Measurements from ENCODE around the gene CALR3. TPM values are rescaled to one million over a fixed set of nuclear protein-coding genes. Genes with fewer than 3 reads are reported as not detected.

Gene CALR3
- polyA plus RNA-seq, 1 donor from 2014 or later, result not detected

DNA sequence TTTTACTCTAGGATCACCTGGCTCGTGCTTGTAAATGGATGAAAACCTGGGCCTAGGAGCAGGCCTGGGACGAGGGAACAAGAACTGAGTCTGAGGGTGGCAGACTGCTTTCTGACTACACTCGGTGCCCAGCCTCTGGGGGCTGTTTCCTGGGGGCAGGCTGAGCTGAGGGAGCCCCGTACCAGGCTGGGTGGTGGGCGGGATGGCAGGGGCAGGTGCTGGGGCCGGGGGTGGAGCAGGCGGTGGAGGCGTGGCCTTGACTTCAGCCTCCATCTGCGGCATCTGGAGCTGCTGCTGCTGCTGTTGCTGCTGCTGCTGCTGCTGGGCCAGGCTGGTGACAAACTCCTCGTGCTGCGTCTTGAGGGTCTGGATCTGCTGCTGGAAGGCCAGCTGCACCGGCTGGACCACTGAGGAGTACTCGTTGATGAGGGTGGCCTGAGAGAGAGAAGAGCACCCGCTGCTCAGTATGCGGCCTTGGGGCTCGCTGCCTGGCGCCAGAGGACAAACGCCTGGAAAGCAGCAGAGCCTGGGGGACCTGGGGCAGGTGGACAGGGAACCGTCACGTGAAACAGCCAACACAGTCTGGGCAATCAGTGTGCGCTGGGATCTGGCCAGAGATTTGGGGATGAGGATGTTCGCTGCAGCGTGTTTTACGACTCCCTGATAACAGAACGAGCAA is 33.6 kb upstream of the CALR3 start:
- Histone ChIP-seq H3K9ac (ENCODE audit: low read length) (no peak overlapping the region), H2AFZ (ENCODE audit: low read depth, low read length) (no peak overlapping the region), H3K79me2 (replicated peaks; ENCODE audit: insufficient read depth, low read length) (no peaks in the 10 kb centered on the region), H3K36me3 (ENCODE audit: insufficient read depth, low read length) (no peaks in the 10 kb centered on the region), H3K4me2 (ENCODE audit: low read length) (no peak overlapping the region), H3K4me3 (ENCODE audit: low read length) (no peak overlapping the region), H3K27ac (ENCODE audit: low read length) (no peak overlapping the region), H3K9me2 (ENCODE audit: insufficient read depth, low read length) (no peaks in the 10 kb centered on the region), H3K9me3 (ENCODE audit: low read length) (no peaks in the 10 kb centered on the region), H3F3A (ENCODE audit: insufficient read depth, low read length, poor library complexity, severe bottlenecking) (no peaks in the 10 kb centered on the region), H3K27me3 (ENCODE audit: insufficient read depth, low read depth, low read length) (no peaks in the 10 kb centered on the region), H4K20me1 (ENCODE audit: insufficient read depth) (no peaks in the 10 kb centered on the region)
- TF ChIP-seq SMC3 (conservative IDR thresholded peaks at IDR 0.05; ENCODE audit: poor library complexity), result no peak
- TF ChIP-seq TAF1 (IDR thresholded peaks at IDR 0.05; ENCODE audit: low read depth), result no peak
- no peak for TF ChIP-seq EP300 (conservative IDR thresholded peaks at IDR 0.05; ENCODE audit: poor library complexity, severe bottlenecking)
- TF ChIP-seq RAD21 (conservative IDR thresholded peaks at IDR 0.05), result no peak

DNA sequence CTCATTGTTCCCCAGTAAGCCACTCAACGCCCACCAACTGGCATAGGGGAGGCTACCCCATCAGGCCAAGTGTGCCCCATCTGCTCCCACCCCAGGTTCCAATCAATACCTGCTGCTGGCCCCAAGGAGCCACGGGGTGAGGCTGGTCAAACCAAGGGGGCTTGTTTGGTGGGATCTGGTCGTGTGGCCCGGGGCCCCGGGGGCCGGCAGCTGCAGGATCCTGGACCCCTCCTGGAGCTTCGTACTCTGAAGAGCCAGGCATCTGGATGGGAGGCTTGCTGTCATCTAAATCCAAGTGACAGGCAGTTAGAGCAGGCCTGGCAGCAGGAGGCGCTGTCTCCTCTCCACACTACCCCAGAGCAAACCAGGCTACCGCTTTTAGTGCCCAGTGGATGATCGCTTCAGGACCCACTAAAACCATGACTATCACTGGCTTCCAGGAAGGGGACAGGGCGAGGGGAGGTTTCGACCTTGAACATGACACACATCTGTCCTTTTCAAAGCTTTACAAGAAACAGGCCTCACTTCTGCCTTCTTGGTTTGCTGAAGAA is 32.1 kb upstream of the CALR3 start:
- no peaks in the 10 kb centered on the region for H3K36me3 ChIP-seq (ENCODE audit: insufficient read depth, low read length)
- H3K79me2 ChIP-seq (replicated peaks; ENCODE audit: insufficient read depth, low read length), result no peaks in the 10 kb centered on the region
- no peaks in the 10 kb centered on the region for H3F3A ChIP-seq (ENCODE audit: insufficient read depth, low read length, poor library complexity, severe bottlenecking)
- H3K9me3 ChIP-seq (ENCODE audit: low read length), result no peaks in the 10 kb centered on the region
- H4K20me1 ChIP-seq (ENCODE audit: insufficient read depth), result no peaks in the 10 kb centered on the region
- H3K27ac ChIP-seq (ENCODE audit: low read length), result no peak overlapping the region
- TF ChIP-seq, protein P1, sequence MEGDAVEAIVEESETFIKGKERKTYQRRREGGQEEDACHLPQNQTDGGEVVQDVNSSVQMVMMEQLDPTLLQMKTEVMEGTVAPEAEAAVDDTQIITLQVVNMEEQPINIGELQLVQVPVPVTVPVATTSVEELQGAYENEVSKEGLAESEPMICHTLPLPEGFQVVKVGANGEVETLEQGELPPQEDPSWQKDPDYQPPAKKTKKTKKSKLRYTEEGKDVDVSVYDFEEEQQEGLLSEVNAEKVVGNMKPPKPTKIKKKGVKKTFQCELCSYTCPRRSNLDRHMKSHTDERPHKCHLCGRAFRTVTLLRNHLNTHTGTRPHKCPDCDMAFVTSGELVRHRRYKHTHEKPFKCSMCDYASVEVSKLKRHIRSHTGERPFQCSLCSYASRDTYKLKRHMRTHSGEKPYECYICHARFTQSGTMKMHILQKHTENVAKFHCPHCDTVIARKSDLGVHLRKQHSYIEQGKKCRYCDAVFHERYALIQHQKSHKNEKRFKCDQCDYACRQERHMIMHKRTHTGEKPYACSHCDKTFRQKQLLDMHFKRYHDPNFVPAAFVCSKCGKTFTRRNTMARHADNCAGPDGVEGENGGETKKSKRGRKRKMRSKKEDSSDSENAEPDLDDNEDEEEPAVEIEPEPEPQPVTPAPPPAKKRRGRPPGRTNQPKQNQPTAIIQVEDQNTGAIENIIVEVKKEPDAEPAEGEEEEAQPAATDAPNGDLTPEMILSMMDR (IDR thresholded peaks at IDR 0.05; ENCODE audit: poor library complexity, severe bottlenecking), result peak; percentile 34
- TF ChIP-seq, protein P2, sequence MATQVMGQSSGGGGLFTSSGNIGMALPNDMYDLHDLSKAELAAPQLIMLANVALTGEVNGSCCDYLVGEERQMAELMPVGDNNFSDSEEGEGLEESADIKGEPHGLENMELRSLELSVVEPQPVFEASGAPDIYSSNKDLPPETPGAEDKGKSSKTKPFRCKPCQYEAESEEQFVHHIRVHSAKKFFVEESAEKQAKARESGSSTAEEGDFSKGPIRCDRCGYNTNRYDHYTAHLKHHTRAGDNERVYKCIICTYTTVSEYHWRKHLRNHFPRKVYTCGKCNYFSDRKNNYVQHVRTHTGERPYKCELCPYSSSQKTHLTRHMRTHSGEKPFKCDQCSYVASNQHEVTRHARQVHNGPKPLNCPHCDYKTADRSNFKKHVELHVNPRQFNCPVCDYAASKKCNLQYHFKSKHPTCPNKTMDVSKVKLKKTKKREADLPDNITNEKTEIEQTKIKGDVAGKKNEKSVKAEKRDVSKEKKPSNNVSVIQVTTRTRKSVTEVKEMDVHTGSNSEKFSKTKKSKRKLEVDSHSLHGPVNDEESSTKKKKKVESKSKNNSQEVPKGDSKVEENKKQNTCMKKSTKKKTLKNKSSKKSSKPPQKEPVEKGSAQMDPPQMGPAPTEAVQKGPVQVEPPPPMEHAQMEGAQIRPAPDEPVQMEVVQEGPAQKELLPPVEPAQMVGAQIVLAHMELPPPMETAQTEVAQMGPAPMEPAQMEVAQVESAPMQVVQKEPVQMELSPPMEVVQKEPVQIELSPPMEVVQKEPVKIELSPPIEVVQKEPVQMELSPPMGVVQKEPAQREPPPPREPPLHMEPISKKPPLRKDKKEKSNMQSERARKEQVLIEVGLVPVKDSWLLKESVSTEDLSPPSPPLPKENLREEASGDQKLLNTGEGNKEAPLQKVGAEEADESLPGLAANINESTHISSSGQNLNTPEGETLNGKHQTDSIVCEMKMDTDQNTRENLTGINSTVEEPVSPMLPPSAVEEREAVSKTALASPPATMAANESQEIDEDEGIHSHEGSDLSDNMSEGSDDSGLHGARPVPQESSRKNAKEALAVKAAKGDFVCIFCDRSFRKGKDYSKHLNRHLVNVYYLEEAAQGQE (IDR thresholded peaks at IDR 0.05; ENCODE audit: borderline replicate concordance), result no peak
- no peak overlapping the region for H3K9ac ChIP-seq (ENCODE audit: low read length)
- no peak overlapping the region for H3K4me2 ChIP-seq (ENCODE audit: low read length)
- no peak overlapping the region for H2AFZ ChIP-seq (ENCODE audit: low read depth, low read length)
- no peaks in the 10 kb centered on the region for H3K9me2 ChIP-seq (ENCODE audit: insufficient read depth, low read length)
- no peak overlapping the region for H3K4me3 ChIP-seq (ENCODE audit: low read length)
- H3K27me3 ChIP-seq (ENCODE audit: insufficient read depth, low read depth, low read length), result no peaks in the 10 kb centered on the region

DNA sequence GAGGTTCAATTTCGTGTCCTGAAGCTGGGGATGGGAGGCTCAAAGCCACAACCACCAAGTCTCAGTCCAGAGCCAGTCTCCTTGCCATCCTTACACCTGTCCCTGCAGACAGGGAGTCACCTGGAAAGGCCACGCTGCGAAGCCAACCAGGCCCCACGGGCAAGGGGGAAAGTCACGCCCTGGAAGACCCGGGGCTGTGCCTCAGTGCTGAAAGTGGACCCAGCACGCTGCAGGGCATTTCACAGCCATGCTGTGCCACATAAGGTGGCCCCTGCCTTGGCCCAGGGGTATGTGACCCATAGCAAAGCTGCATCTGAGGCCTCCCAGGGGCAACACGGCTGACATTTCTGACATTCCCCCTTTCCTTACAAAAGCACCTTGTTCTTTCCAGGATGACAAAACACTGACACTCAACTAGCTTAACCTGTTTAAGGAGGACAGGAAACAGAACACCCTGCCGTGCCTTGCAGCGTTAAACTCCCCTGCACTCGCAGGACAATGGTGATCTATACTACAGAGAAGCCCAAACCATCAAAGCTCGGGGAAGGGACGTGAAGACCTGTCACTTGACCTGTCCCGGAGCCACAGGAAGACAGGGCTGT is 31.5 kb upstream of the CALR3 start:
- H3K9me2 ChIP-seq (ENCODE audit: insufficient read depth, low read length), result no peaks in the 10 kb centered on the region
- H3K4me3 ChIP-seq (ENCODE audit: low read length), result no peak overlapping the region
- H3K27ac ChIP-seq (ENCODE audit: low read length), result no peak overlapping the region
- H4K20me1 ChIP-seq (ENCODE audit: insufficient read depth), result no peaks in the 10 kb centered on the region
- H3K9me3 ChIP-seq (ENCODE audit: low read length), result no peaks in the 10 kb centered on the region
- no peaks in the 10 kb centered on the region for H3K79me2 ChIP-seq (replicated peaks; ENCODE audit: insufficient read depth, low read length)
- no peaks in the 10 kb centered on the region for H3F3A ChIP-seq (ENCODE audit: insufficient read depth, low read length, poor library complexity, severe bottlenecking)
- no peak overlapping the region for H2AFZ ChIP-seq (ENCODE audit: low read depth, low read length)
- no peak overlapping the region for H3K4me2 ChIP-seq (ENCODE audit: low read length)
- no peak overlapping the region for H3K9ac ChIP-seq (ENCODE audit: low read length)
- no peaks in the 10 kb centered on the region for H3K36me3 ChIP-seq (ENCODE audit: insufficient read depth, low read length)
- H3K27me3 ChIP-seq (ENCODE audit: insufficient read depth, low read depth, low read length), result no peaks in the 10 kb centered on the region
- TF ChIP-seq TAF1 (IDR thresholded peaks at IDR 0.05; ENCODE audit: low read depth), result no peak
- no peak for TF ChIP-seq MXI1 (conservative IDR thresholded peaks at IDR 0.05; ENCODE audit: poor library complexity, severe bottlenecking)
- no peak for TF ChIP-seq EZH2 (IDR thresholded peaks at IDR 0.05; ENCODE audit: borderline replicate concordance, insufficient read depth, low read length, poor library complexity, severe bottlenecking)
- TF ChIP-seq, protein P2 (IDR thresholded peaks at IDR 0.05; ENCODE audit: borderline replicate concordance), result no peak
- TF ChIP-seq SMC3 (conservative IDR thresholded peaks at IDR 0.05; ENCODE audit: poor library complexity), result no peak
- no peak for TF ChIP-seq EP300 (conservative IDR thresholded peaks at IDR 0.05; ENCODE audit: poor library complexity, severe bottlenecking)
- TF ChIP-seq POLR2AphosphoS5 (IDR thresholded peaks at IDR 0.05), result no peak
- TF ChIP-seq, protein P1 (IDR thresholded peaks at IDR 0.05; ENCODE audit: poor library complexity, severe bottlenecking), result no peak

All from neural cell (in vitro differentiated cells).